Panc1 (cell line): ENCODE data around the gene FGF14.

Source experiments
- CTCF ChIP-seq: fragments of 450-650 bp; IDR thresholded peaks from 2 replicates; pipeline ENCODE4 v1.5.1; 2017; ENCODE audit warnings: mild to moderate bottlenecking
- POLR2AphosphoS5 ChIP-seq: IDR thresholded peaks from 2 replicates; pipeline ENCODE4 v1.6.1; 2012; ENCODE audit warnings: mild to moderate bottlenecking, low read depth, low read length, moderate library complexity
- REST ChIP-seq, 2 experiments: IDR thresholded peaks; 2 replicates each; pipeline ENCODE4 v1.6.1; 2011 to 2012; ENCODE audit warnings: low read depth in 2 of 2, control low read depth in 1 of 2, low read length in 1 of 2, mild to moderate bottlenecking in 1 of 2, moderate library complexity in 1 of 2; ENCODE audit not compliant: insufficient read depth in 1 of 2

GRCh38 chr13:102311419-102311796 lies 90.4 kb downstream of the FGF14 start:
- no peak for TF ChIP-seq CTCF
- TF ChIP-seq POLR2AphosphoS5, result no peak
- TF ChIP-seq REST (IDR thresholded peaks at IDR 0.05; ENCODE audit: insufficient read depth in 1 of 2, low read depth in 2 of 2, low read length in 1 of 2), result no peak
